Measurements from ENCODE around the gene TGFBR2.

The TGFBR2 gene

DNA sequence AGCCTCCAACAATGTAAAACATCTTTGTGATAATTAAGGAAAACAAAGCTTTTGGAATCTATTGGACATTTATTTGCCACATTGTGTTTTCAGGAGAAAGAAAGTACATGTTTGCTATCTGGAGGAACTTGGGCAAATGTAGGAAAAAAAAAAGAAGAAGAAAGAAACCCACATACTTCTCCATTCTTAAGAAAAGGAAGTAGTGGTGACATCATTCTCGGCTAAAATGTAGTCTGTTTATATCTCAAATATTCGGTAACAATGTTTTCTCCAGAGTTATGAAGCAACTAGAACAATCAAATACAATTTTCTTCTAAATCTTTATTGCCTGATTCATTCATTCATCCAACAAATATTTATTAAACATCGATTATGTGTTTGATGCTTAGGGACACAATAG lies 2.3 kb upstream of the TGFBR2 start:
- DNase-seq, result no peak

DNA sequence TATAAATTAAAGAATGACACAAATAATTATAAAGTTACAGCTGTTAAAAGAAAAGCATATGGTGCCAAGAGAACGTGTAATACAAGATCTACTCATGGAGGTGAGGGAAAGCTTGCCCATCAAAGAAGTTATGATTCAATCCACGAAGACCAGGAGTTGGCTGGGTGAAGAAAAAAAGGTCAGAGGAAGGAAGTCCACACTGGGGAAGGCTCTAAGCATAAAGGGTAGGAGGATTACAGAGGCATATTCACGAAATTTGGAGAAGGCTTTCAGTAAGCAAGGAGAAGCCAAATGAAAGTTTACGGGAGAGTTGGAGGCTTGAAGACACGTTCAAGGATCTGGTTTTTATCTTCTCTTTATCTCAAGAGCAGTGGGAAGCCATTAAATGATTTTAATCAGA lies 1.8 kb upstream of the TGFBR2 start:
- DNase-seq, result no peak

DNA sequence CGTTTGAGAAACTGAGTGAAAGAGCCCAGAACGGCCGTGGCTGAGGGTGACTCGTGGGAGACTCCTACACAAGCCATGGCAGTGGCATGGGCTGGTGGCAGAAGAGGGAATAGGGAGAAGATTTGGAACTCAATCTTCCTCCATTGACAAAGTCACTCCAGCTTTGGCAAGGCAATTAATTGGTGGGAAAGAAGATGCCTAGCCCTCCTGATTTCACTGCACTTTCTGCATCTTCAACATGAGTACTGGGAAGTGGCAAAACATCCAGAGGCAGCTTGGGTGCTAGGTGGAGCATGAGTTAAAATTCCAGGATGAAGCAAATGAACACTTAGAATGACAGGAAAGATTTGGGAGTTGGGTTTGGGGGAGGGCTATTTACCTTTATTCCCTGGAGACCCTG lies 1.4 kb upstream of the TGFBR2 start:
- no peak for DNase-seq

DNA sequence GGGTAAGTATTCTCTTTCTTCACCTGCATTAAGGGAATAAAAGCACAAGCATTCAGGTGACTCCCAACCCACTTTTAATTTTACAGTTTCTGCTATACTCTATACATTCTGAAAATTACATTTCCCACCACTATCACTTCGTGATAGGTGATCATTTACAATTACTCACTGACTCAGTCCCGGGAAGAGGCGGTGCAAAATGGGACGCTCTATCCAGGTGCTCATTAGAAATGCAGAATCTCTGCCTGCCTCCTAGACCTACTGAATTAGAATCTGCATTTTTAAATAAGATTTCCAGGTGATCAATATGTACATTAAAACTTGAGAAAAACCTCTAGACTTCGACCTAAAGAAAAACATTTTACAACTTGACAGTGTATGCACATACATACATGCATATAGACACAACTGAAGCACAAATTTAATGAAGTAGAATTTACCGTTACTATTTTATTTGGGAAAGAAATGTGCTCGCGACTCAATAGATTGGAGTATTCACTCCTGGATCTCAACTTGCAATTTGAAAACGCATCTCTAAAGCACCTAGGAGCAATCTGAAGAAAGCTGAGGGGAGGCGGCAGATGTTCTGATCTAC lies 598 bp upstream of the TGFBR2 start:
- no peak for DNase-seq

DNA sequence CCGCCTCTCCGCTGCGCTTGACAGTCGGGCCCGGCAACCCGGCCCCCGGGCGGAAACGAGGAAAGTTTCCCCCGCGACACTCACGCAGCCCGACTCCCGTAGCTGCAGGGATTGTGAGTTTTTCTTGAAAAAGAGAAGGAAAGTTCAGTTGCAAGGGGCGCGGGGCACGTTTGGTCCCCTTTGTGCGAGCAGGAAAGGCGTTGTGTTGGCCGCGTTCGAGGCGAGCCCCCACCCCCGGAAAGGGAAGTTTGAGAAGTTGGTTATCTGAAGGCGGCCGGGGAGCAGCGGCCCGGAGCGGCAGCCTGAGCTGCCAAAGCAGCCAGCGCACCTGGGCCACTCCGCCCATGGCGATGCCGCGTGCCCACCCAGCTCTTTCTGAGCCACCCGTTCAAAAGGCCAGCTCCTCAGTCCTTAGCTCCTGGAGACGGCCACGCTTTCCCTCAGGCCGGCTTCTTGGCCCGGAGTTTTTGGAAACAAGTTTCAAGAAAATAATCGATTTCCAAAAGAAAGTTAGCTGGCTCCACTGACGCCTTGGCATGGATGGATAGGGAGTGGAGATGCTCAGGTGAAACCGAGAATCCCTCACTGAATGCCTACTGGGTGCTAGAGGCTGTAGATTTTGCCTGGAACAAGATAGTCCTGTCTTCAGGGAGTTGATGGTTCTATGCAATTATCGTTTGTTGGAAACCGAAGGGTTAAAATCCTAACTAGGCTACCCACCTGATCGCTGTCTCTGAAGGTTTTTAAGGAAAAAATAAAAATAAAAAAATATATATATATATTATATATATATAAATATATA lies 832 bp downstream of the TGFBR2 start:
- DNase-seq, result peak; percentile 77

DNA sequence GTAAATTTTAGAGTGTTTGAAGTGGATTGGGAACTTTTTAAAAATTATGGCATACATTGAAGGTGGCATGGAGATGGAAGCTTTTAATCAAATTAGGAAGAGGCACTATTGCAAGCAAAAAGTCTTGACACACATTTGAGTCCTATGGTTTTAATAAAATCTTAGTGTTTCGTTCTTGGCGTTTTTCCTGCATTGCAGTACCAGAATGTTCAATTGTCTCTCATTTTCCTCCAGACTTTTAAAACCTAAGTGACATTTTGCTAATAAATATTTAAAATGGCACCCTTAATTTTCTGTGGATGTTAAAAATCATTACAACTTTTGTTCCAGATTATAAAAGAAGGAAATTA lies 2.2 kb downstream of the TGFBR2 start:
- no peak for DNase-seq

DNA sequence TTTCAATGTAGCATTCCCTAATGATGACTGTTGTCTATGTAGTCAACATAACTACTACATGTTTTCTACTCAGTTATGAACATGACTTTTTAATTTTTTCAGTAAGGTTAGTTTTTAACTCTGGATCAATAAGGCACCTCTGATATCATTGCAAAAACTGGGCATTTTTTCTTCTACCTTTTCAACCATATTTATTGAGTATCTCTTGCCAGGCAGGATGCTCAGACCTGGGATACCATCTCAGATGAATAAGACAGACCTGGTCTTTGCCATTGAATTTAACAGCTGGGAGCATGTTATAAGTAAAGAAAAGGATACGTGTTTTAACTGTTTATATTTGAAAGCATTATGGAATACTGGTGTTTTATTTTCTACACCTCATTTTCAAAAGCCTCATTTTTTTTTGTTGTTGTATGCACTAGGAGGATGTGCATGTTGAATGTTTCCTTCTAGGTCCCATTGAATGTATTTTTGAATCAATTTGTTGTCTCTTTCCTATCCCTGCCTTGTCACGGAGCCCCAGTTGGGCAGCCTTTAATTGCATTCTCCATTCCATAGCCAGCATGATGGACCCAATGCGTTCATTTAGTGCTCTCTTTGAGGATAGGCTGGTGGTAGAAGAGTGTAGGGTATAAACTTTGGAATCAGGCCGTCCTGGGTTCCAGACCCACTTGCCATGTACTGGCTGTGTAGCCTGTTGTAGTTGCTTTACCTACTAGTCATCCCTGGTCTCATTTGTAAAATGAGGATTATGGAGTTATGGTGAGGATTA lies 3.7 kb downstream of the TGFBR2 start:
- no peak for DNase-seq

DNA sequence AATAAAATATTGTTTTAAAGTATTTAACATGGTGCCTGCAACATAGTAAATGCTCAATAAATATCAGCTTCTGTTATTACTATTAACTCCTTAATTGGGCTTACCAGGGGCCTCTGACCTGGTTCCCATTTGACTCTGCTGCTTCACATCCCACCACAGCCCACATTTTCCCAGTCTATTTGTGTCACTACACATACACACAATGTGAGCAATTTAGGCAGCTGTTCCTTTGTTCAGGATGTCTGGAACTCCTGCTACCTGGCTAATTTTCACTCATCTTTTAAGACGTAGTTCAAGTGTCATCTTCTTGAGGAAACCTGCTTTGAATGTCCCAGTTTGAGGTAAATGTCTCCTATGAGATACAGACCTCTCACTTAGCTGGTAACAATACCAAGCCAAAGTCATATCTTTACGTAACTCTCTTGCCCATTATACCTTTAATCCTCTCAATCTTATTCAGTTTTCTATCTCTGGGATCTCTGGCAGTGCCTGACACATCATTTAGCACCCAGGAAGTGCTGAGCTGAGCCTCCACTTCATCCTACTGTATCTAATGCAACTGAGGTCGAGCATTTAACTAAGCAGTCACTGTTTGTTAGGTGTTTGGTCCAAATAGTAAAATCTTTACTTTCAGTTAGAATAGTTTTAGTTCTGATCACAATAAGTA lies 4.4 kb downstream of the TGFBR2 start:
- no peak for DNase-seq

DNA sequence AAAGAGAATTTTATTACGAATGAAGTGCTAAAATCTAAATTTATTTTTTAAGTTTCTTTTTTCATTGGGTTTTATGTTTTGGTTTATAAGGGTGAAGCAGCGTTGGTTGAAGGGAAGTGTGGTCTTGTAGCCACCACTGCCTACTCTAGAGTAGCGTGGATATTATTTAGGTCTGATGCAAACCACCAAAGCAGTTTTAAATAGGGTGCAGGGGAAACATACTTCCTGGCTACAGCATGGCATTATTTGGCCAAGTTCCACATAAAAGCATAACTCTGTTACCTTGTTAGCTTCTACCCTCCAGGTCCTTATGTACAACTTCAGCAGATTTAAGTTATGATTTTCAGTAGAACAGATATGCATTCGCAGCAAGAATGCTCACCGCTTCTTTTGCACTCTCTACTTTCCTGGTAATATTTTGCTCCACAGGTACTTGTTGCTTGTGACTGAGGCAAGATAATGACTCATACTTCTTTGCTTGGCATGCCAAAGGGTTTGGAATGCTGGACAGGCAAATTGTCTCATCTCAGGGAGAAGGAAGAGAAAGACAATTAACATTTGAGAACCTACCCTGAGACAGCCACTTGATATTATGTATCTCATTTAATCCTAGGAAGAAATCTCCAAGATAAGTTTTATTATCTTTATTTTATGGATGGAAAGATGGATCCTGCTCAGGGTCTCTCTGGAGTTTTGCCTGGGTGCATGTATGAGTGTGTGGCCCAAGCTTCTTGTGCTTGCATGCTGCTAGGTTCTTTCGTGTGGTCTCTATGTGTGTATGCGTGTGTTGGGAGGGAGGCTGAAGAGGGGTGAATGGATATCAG lies 5.4 kb downstream of the TGFBR2 start:
- no peak for DNase-seq

DNA sequence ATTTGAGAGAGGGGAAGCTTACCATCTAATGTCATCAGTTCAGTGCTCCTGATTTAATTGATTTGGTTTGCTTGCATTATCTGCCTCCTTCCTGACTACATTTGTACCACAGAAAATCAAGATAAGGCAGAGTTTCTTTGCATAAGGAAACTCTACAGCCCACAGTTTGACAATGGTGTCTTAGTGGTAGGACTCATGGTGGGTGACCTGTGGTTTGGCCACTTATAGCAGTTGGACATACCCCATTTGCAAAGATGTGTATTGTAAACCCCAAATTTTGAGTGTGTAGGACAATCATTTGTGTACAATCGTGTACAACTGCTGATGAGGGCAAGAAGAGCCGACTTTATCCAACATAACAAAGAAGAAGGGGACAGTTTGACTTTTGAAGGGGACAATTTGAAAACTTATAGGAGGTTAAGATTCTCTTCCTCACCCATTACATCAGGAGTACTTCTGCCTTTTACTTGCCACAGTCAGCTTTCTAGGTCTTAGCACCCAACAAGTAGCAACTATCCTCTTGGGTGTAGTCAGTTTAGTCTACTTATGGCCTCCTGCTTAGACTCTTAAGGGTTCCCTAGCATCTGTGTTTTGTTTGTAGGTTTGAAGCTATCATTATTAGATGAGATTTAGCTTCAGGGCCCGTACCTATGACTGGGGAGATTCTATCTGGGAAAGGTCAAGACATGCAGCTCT lies 6.2 kb downstream of the TGFBR2 start:
- no peak for DNase-seq

DNA sequence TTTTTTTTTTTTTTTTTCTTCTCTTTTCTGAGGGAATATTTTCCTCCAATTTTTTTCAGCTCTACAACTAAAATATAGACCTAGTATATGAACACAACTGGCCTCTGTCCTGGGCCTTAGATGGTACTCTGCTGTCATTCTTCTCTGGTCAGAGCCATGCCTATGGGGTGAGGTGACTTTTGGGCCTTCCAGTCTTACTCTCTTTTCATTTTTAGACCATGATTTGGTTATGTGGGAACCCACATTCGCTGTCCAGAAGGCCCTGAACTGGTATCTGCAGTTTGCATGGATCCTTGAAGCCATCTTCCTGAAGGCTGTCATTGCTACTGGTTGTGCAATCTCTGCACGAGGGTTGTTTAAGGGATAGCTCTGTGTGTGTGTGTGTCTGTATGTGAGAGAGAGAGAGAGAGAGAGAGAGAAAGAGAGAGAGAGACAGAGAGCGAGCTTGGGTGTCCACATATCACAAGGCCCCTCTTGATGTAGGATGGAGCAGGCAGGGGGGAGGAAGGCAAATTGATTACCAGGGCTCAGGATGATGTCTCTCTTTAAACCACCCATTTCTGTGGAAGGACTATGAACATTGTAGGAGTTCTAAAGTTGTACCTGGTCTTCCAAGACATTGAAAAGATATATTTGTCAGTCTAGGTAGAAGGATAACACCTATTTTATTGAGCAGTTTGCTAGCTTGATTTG lies 6.9 kb downstream of the TGFBR2 start:
- DNase-seq, result no peak

DNA sequence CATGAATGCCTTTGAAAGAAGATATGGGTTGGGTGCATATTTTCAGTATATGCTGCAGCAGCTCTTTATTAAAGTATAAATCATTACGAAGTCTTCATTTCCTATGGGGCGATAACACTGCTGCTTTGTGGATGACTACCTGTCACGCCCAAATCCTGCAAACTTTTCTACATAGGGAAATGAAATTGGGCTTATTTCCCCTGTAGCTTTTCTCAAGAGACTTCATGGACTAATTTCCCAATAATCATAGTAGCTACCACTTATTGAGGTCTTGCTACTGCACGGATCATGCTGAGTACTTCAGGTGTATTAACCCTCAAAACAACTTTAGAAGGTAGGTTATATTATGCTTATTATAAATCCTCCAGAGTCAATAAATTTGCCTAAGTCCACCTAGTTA lies 8.0 kb downstream of the TGFBR2 start:
- DNase-seq, result no peak

DNA sequence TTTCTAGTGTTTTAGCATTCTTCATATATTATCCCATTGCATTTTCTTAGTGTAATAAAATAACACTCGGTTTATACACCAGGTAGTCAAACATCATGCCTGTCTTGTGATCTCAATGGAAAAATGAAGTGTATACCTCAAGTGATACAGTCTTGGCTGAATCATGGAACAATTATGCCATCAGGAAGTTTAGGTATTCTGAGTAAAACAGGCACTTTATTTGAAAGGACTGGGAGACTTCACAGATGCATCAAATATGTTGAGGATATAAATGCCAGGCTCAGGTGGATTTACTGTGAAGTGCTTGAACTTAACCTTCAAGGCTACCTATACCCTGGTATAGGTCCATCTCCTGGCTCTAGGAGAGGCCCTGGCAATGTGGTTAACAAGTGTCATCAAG lies 8.5 kb downstream of the TGFBR2 start:
- DNase-seq, result no peak

DNA sequence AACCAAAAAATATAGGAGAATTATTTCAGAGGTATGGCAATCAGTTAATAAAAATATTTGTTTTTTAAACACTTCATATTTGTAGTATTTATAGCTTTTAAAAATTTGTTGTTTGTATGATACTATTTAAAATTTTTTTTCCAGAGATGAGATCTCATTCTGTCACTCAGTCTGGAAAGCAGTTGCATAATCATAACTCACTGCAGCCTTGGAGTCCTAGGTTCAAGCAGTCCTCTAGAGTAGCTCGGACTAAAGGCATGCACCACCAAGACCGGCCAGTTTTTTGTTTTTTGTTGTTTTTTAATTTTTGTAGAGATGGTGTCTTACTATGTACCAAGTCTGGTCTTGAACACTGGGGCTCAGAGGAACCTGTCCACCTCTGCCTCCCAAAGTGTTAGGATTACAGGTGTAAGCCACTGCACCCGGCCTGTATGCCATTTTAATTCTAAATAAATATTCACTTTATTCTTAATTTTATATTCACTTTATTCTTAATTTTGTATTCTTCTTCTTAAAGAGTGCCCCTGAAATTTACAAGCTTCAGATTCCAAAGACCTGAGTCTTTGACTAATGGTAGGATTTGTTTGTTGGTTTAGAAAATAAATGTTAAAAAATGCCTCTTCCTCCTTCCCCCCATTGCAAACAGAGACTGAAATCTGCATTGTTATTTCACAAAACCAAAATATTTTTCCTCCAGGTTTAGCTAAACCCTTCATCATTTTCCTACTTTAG lies 9.4 kb downstream of the TGFBR2 start:
- DNase-seq, result no peak

DNA sequence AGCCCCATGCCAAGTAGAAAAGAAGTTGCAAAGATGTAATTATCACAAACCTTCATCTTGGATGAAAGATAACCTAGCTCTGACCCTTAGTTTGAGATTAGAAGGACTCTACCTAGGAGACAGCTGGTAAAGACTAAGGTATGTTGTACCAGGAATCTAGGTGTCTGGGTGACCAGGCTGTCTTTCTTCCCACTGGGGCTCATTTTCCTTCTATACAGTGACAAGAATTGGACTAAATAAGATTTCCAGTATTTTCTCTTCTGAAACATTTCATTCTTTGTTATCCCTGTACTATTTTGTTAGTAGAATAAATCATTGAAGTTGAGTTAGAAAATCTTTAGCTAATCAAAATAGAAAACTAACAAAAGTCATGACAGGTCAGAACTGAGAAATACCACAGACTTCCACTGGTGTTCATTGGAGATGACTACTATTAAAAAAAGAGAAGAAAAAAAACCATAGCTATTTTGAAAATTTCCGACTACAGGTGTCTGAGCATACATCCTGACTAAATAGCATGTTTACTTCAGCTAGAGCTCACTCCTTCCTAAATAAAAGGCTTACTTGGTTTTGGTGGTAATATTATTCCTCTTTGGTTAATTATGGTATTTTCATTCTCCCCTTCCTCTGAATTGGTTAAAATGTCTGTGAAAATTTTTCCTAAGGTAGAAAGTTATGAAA lies 10.1 kb downstream of the TGFBR2 start:
- no peak for DNase-seq

DNA sequence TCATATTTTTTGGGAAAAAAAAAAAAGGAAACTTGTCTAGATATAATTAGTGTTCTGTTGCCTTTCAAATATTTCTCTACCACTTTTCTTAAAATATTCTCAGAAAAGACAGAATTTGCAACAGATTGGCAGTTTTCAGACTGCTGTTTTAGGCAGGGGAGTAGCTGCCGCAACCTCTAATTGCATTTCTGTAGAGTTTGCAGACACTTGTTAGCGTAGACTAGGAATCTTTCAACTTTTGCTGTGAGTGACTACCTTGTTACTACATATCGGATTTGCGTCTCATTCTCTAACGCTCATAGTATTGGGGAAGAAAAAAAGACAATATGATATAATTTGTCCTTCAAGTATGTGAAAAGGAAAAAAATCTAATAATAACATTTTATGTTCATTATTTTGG lies 10.7 kb downstream of the TGFBR2 start:
- DNase-seq, result no peak

DNA sequence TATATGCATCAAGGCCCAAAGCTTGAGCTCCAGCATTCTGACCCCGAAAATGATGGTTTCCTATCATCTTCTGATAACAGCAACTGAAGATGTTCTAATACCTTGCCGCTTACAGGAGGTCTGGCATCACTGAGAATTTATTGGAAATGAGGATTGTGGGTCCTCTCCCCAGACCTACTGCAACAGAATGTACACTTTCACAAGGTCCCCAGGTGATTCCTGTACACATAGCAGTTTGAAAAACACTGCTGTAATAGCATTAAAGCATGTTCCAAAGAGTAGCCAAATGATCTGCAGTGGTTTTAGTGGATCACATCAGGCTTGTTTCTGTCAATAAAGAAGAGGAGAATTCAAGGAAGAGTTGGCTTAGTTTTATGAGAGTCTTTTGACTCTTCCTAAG lies 11.3 kb downstream of the TGFBR2 start:
- no peak for DNase-seq

DNA sequence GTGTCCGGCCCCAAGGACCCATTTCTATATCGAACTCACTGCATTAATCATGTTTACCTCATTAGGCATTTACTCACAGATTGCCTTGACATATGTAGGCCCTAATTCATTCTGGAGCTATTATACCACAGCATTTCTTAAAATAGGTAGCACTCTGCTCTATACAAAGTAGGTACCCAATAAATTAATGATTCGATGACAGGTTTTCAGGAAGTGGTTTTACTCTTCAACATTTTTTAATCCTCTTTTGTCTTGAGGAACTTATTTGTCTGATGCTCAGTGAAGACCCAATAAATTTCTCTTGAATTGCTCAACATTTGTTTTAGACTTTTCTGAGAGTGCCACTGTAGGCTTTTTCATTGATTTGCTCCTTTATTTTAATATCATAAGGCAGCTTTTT lies 12.1 kb downstream of the TGFBR2 start:
- no peak for DNase-seq

DNA sequence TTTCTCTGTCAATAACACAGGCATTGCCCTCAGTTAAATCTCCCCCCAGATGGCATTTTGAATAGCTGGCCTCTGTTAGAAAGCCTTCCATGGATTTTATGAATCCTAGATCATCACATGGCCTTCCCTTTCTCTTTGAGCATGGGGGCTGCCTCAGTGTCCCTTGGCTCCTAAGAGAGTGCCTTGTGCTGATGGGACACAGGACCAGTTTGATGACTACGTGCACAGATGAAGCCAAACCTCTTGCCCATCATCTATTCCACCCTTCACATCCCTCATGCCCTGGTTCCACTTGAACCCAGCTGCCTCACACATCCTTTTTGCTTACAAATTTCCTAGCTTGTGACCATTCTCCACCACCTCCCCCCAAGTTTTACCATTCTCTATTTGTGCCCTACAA lies 12.9 kb downstream of the TGFBR2 start:
- DNase-seq, result no peak
